Measurements from ENCODE around the gene PCNX1. TPM values are rescaled to one million over a fixed set of nuclear protein-coding genes. Genes with fewer than 3 reads are reported as not detected.
A peak's percentile ranks its signal among the peaks of the same experiment; 100 is the strongest.
"Not testable (repeated sequence)": the region's sequence is repeated elsewhere in the genome, so short reads cannot be mapped to it uniquely, and the experiment has no call there.

Gene PCNX1
- total RNA-seq, 1 donor, result 51.0 TPM

GRCh38 chr14:70879448-70879847 is 27.8 kb upstream of the PCNX1 start:
- TF ChIP-seq CTCF (IDR thresholded peaks at IDR 0.05; ENCODE audit: extremely low read depth, low read depth, low read length), result no peak
- Histone ChIP-seq H3K79me2 (ENCODE audit: insufficient read depth, low read length) (no peaks in the 10 kb centered on the region), H3K27ac (ENCODE audit: low read depth, low read length) (no peak overlapping the region), H3K4me1 (ENCODE audit: insufficient read depth, low read length) (peaks cover 11% of the 10 kb centered on the region), H4K20me1 (ENCODE audit: insufficient read depth, low read length) (no peaks in the 10 kb centered on the region), H3K4me3 (ENCODE audit: insufficient read depth, low read length) (no peak overlapping the region), H3K4me2 (ENCODE audit: insufficient read depth, low read length) (no peak overlapping the region), H3K9me3 (ENCODE audit: low read depth, low read length) (no peaks in the 10 kb centered on the region), H2AFZ (ENCODE audit: low read length) (peak overlapping the region; percentile 32), H3K36me3 (ENCODE audit: insufficient read depth, low read length) (no peaks in the 10 kb centered on the region), H3K27me3 (ENCODE audit: insufficient read depth, low read length) (no peaks in the 10 kb centered on the region)
- DNase-seq (ENCODE audit: insufficient read length, low spot score, missing footprints), result no peak

GRCh38 chr14:70880888-70881287 is 26.4 kb upstream of the PCNX1 start:
- H3K4me2 ChIP-seq (ENCODE audit: insufficient read depth, low read length); H4K20me1 ChIP-seq (ENCODE audit: insufficient read depth, low read length); H3K4me3 ChIP-seq (ENCODE audit: insufficient read depth, low read length); H3K36me3 ChIP-seq (ENCODE audit: insufficient read depth, low read length); DNase-seq (ENCODE audit: insufficient read length, low spot score, missing footprints); H3K9me3 ChIP-seq (ENCODE audit: low read depth, low read length); H3K27ac ChIP-seq (ENCODE audit: low read depth, low read length); H3K79me2 ChIP-seq (ENCODE audit: insufficient read depth, low read length); H2AFZ ChIP-seq (ENCODE audit: low read length); H3K27me3 ChIP-seq (ENCODE audit: insufficient read depth, low read length): not testable (repeated sequence)
- H3K4me1 ChIP-seq (ENCODE audit: insufficient read depth, low read length), result peaks cover 11% of the 10 kb centered on the region

GRCh38 chr14:70881549-70882177 is 25.6 kb upstream of the PCNX1 start:
- H3K36me3 ChIP-seq (ENCODE audit: insufficient read depth, low read length), result no peaks in the 10 kb centered on the region

GRCh38 chr14:70882776-70883492 is 24.3 kb upstream of the PCNX1 start:
- H3K27me3 ChIP-seq (ENCODE audit: insufficient read depth, low read length), result no peaks in the 10 kb centered on the region
- no peaks in the 10 kb centered on the region for H3K36me3 ChIP-seq (ENCODE audit: insufficient read depth, low read length)
- no peaks in the 10 kb centered on the region for H4K20me1 ChIP-seq (ENCODE audit: insufficient read depth, low read length)
- no peak overlapping the region for H3K27ac ChIP-seq (ENCODE audit: low read depth, low read length)
- no peak overlapping the region for H2AFZ ChIP-seq (ENCODE audit: low read length)
- DNase-seq (ENCODE audit: insufficient read length, low spot score, missing footprints), result peak; percentile 92
- H3K4me3 ChIP-seq (ENCODE audit: insufficient read depth, low read length), result no peak overlapping the region
- no peak for TF ChIP-seq CTCF (IDR thresholded peaks at IDR 0.05; ENCODE audit: extremely low read depth, low read depth, low read length)
- H3K9me3 ChIP-seq (ENCODE audit: low read depth, low read length), result no peaks in the 10 kb centered on the region
- peaks cover 24% of the 10 kb centered on the region for H3K4me1 ChIP-seq (ENCODE audit: insufficient read depth, low read length)
- no peaks in the 10 kb centered on the region for H3K79me2 ChIP-seq (ENCODE audit: insufficient read depth, low read length)
- peak overlapping the region; percentile 31 for H3K4me2 ChIP-seq (ENCODE audit: insufficient read depth, low read length)

More at GRCh38 chr14:70881549-70882177, 25.6 kb upstream of the PCNX1 start:
- Histone ChIP-seq H4K20me1 (ENCODE audit: insufficient read depth, low read length) (no peaks in the 10 kb centered on the region), H3K4me1 (ENCODE audit: insufficient read depth, low read length) (peaks cover 14% of the 10 kb centered on the region), H3K4me3 (ENCODE audit: insufficient read depth, low read length) (no peak overlapping the region), H2AFZ (ENCODE audit: low read length) (no peak overlapping the region), H3K79me2 (ENCODE audit: insufficient read depth, low read length) (no peaks in the 10 kb centered on the region), H3K27ac (ENCODE audit: low read depth, low read length) (no peak overlapping the region), H3K27me3 (ENCODE audit: insufficient read depth, low read length) (no peaks in the 10 kb centered on the region), H3K9me3 (ENCODE audit: low read depth, low read length) (no peaks in the 10 kb centered on the region), H3K4me2 (ENCODE audit: insufficient read depth, low read length) (no peak overlapping the region)
- peak; percentile 44 for DNase-seq (ENCODE audit: insufficient read length, low spot score, missing footprints)
- no peak for TF ChIP-seq CTCF (IDR thresholded peaks at IDR 0.05; ENCODE audit: extremely low read depth, low read depth, low read length)
